ENCODE measurements around the gene TRIM29. TPM values are rescaled to one million over a fixed set of nuclear protein-coding genes. Genes with fewer than 3 reads are reported as not detected.

TRIM29 gene
- total RNA-seq, 1 donor from 2014 or later, result not detected

DNA sequence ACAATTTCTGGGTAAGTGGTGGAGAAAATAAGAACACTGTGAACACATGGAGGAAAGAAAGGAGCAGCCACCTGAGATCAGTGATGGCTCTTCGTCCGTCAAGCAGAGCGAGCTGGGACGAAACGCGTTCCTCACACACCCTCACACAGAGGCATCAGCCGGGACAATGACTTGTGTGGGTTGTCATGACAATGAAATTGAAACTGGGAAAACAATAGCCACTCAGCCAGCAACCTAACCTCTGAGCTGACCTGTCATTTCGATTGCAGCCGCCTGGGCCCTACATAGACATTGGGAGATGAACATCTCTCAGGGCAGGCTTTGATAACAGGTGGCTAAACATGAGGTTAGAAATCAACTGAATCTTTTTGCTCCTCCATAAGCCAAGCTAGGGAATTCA lies 51.3 kb downstream of the TRIM29 start:
- no peak for DNase-seq (ENCODE audit: low spot score)
- H3K27ac Mint-ChIP-seq, result no peak overlapping the region
- intact Hi-C loops (cut with micrococcal nuclease), result no loop called here
- no peaks in the 10 kb centered on the region for H3K4me1 Mint-ChIP-seq (ENCODE audit: low read depth)
- H3K4me3 Mint-ChIP-seq, result no peak overlapping the region
- peaks cover 3% of the 10 kb centered on the region for H3K36me3 Mint-ChIP-seq (ENCODE audit: low read depth)
- H3K9me3 Mint-ChIP-seq, result peaks cover 23% of the 10 kb centered on the region
- no peaks in the 10 kb centered on the region for H3K27me3 Mint-ChIP-seq (ENCODE audit: insufficient read depth)

DNA sequence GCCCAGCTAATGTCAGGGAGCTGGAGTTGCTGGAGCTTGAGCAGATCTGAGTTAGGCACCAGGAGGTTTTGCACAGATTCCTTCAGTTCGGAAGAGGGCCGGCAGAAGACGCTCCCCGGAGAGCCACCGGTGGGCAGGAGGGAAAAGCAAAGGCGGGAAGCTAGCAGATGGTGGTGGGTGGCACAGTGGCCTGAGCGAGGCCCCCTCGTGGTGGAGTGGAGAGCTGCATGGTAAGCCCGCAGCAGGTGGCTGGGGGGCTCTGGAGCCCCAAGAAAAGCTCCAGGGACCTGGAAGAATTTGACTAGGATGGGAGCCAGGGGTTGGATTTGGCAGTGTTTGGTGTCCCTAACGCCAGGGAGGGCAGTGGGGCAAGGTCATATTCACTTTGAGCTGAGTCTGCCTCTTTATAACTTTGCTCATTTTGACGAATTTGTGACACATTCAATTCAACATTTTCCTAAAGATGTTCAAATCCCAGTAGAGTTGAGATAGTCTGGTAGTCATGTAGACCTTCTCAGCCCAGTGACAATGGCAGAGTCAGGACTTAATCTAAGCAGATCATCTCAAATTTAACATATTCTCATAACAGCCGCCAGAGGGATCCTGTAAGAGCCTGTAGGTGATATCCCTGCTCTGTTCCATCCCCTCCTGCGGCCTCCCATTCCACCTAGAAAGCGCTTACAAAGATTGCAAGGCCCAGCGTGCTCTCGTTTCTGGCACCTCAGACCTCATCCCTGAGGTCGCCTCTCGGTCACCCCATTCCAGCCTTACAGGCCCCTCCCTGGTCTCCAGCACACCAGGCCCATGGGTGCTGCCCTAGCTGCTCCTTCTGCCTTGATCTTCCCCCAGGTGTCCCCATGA lies 57.9 kb downstream of the TRIM29 start:
- intact Hi-C loops (cut with micrococcal nuclease), result no loop called here
- no peaks in the 10 kb centered on the region for H3K4me1 Mint-ChIP-seq (ENCODE audit: low read depth)
- H3K4me3 Mint-ChIP-seq, result no peak overlapping the region
- no peak for DNase-seq (ENCODE audit: low spot score)
- H3K9me3 Mint-ChIP-seq, result peaks cover 31% of the 10 kb centered on the region
- H3K27ac Mint-ChIP-seq, result no peak overlapping the region
- no peaks in the 10 kb centered on the region for H3K27me3 Mint-ChIP-seq (ENCODE audit: insufficient read depth)
- H3K36me3 Mint-ChIP-seq (ENCODE audit: low read depth), result no peaks in the 10 kb centered on the region

DNA sequence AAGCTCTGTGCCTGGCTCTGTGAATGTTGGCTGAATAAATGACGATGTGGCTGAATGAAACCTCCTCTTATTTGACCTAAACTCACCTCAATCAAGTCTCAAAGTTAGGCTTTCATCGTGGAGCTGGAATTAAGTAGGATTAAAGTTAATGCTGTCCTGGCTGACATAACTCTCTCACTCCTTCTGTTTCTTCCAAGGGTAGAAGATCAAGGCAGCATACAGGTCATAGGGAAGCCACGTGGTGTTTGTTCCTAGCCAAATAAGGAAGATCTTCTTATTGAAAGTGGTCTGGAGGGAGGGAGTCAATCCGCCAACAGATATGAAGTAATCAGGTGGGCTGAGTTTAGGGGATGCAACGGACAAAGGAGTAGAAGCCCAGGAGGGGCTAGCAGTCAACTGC lies 59.5 kb downstream of the TRIM29 start:
- no peak for DNase-seq (ENCODE audit: low spot score)
- Mint-ChIP-seq H3K27me3 (ENCODE audit: insufficient read depth) (no peaks in the 10 kb centered on the region), H3K4me1 (ENCODE audit: low read depth) (no peaks in the 10 kb centered on the region), H3K4me3 (no peak overlapping the region), H3K36me3 (ENCODE audit: low read depth) (no peaks in the 10 kb centered on the region), H3K27ac (no peak overlapping the region), H3K9me3 (peaks cover 27% of the 10 kb centered on the region)
- intact Hi-C loops (cut with micrococcal nuclease), result no loop called here

DNA sequence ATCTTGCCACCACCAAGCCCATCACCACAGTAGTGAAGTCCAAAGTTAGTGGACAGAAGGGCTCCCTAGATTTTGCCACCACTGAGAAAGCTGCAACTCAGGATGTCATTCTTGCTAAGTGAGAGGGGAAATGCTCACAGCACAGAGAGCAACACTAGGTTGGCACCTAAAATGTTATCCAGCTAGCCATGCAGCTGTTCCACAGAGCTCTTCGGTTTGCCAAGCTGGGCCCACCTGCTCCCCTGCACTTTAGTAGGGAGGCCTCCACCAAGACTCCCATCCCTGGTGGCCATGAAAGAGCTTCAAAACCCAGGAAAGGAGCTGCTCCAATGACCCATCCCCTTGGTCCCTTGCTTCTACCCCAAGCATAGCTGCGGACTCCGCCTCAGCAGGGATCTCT lies 63.8 kb downstream of the TRIM29 start:
- no peak for DNase-seq (ENCODE audit: low spot score)
- Mint-ChIP-seq H3K36me3 (ENCODE audit: low read depth) (no peaks in the 10 kb centered on the region), H3K4me3 (no peak overlapping the region), H3K27me3 (ENCODE audit: insufficient read depth) (peaks cover 1% of the 10 kb centered on the region), H3K4me1 (ENCODE audit: low read depth) (no peaks in the 10 kb centered on the region), H3K27ac (no peak overlapping the region), H3K9me3 (peaks cover under 1% of the 10 kb centered on the region)
- intact Hi-C loops (cut with micrococcal nuclease), result no loop called here

DNA sequence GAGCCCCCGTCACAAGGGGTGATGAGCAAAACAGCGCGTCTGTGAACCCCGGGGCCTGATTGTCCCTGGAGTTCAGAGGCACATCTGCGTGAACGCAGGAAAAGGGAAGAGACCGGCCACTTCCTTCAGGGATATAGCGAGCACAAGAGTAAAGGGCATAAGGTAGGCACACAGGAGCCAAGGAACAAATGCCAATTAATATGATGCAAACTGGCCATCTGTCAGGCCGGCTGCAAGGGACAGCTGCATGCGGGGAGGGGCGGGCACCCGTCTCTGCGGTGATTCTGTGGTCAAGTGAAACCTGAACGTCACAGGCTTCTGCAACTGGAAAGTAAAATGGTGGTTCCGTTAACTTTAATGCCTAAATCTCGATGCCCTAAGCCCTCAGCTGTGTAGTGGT lies 64.7 kb downstream of the TRIM29 start:
- H3K27me3 Mint-ChIP-seq (ENCODE audit: insufficient read depth), result peaks cover 4% of the 10 kb centered on the region

DNA sequence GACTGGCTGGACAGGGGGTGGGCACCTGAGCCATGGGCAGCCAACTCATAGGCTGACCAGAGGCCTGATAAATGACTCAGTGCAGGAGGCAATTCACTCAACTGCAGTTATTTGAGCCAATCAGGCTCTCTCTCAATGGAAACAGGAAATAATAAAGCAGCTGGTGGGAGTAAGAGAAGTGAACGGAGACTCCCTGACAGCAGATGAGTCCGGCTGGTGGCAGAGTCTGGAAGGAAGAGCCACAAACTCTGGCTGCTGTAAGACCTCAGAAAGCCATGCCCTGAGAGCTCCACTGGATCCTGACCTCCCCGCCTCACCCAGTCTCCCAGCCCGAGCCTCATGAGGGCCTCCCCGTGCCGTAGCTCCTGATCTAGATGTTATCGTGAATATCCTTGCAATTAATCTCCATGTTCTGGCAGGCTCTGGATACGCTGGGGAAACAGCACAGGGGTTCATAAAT lies 69.8 kb downstream of the TRIM29 start:
- intact Hi-C loops (cut with micrococcal nuclease), result no loop called here
- H3K9me3 Mint-ChIP-seq, result no peaks in the 10 kb centered on the region
- H3K27ac Mint-ChIP-seq, result no peak overlapping the region
- no peaks in the 10 kb centered on the region for H3K4me1 Mint-ChIP-seq (ENCODE audit: low read depth)
- DNase-seq (ENCODE audit: low spot score), result no peak
- no peaks in the 10 kb centered on the region for H3K36me3 Mint-ChIP-seq (ENCODE audit: low read depth)
- no peak overlapping the region for H3K4me3 Mint-ChIP-seq
- peaks cover 10% of the 10 kb centered on the region for H3K27me3 Mint-ChIP-seq (ENCODE audit: insufficient read depth)

More for the DNA sequence above, 64.7 kb downstream of the TRIM29 start:
- Mint-ChIP-seq H3K4me1 (ENCODE audit: low read depth) (no peaks in the 10 kb centered on the region), H3K9me3 (no peaks in the 10 kb centered on the region), H3K27ac (no peak overlapping the region), H3K4me3 (no peak overlapping the region), H3K36me3 (ENCODE audit: low read depth) (no peaks in the 10 kb centered on the region)
- intact Hi-C loops (cut with micrococcal nuclease), result no loop called here
- DNase-seq (ENCODE audit: low spot score), result no peak

DNA sequence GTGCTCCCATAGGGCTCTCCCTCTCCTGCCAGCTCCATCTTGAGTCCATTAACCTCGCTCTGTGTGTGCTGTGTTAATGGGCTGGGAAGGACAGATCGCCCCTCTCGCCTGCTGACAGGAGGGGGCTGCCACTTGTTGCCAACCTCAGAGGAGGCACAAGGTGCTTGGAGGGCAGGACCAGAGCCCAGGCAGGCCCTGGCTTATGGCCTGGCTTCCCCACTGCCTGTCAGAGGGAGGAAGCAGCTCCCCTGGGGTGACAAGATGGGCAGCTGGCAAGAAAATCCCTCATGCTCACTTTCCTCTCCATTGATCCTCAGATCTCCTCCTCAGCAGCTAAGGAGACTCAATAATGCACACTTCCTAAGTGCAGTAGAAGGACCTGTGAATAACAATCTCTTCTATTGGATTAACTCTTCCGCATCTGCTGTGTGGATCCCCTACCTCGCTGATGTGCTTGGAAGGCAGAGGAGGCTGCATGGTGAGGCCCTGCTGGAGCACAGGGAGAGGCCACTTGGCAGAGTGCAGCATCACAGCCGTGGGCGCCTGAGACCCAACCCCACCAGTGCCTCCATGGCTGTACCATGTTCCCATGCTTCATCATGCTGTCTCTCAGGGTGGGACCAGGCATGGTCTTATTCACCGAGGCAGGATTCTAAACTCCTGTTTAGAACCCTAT lies 70.3 kb downstream of the TRIM29 start:
- Mint-ChIP-seq H3K9me3 (no peaks in the 10 kb centered on the region), H3K36me3 (ENCODE audit: low read depth) (no peaks in the 10 kb centered on the region), H3K4me3 (no peak overlapping the region), H3K27ac (no peak overlapping the region), H3K4me1 (ENCODE audit: low read depth) (no peaks in the 10 kb centered on the region), H3K27me3 (ENCODE audit: insufficient read depth) (peaks cover 10% of the 10 kb centered on the region)
- intact Hi-C loops (cut with micrococcal nuclease), result no loop called here
- DNase-seq (ENCODE audit: low spot score), result no peak

DNA sequence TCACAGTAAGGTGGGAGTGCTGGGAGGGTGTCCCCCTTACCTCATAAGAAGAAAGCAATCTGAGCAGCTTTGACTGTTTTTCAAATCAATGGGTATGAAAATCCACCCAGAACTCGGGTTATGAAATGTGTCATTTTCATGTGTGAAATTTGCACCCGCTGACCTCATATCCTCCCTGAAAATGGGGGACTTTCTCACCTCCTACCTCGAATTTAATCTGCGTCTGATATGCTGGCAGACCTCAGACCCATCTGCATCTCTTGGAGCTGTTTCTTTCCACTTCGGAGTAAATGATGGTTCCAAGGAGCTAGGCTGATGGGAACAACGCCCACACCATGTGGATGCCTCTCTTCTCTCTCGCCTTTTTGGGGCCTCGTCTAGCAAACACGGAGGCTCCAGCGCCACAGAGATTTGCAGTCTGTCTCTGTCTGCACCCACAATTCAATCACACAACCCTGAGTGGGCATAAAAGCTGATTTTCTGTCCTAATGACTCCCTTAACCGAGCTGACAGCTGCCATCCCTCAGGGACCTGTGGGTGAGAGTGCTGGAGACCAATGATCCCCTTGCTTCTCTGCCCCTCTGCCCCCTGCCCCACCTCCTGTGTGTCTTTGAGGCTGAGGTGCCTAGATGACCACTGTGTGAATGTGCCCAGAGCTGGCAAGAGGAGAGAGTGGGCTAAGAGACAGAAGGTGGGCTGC lies 71.0 kb downstream of the TRIM29 start:
- intact Hi-C loops (cut with micrococcal nuclease), result no loop called here
- Mint-ChIP-seq H3K9me3 (no peaks in the 10 kb centered on the region), H3K4me1 (ENCODE audit: low read depth) (no peaks in the 10 kb centered on the region), H3K36me3 (ENCODE audit: low read depth) (no peaks in the 10 kb centered on the region), H3K27me3 (ENCODE audit: insufficient read depth) (peaks cover 10% of the 10 kb centered on the region), H3K27ac (no peak overlapping the region), H3K4me3 (no peak overlapping the region)
- no peak for DNase-seq (ENCODE audit: low spot score)

DNA sequence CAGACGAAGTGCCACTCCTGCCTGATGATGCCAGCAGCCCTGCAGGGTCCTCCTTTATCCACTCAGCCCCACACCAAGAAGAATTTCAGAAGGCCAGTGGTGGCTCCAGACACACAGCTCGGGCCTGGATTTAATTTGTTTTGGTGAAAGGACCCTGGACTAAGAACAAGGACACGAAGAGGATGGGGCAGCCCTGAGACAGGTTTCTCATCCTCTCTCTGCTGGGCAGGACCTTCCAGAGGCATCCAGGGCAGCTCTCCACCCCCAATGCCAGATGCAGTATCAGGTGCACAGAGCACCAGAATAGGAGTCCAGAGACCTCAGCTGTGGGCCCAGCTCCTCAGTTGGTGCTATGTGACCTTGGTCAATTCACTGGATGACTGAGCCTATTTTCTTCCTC lies 72.0 kb downstream of the TRIM29 start:
- no peaks in the 10 kb centered on the region for H3K4me1 Mint-ChIP-seq (ENCODE audit: low read depth)
- no peak overlapping the region for H3K27ac Mint-ChIP-seq
- intact Hi-C loops (cut with micrococcal nuclease), result no loop called here
- no peaks in the 10 kb centered on the region for H3K36me3 Mint-ChIP-seq (ENCODE audit: low read depth)
- H3K9me3 Mint-ChIP-seq, result no peaks in the 10 kb centered on the region
- DNase-seq (ENCODE audit: low spot score), result no peak
- H3K27me3 Mint-ChIP-seq (ENCODE audit: insufficient read depth), result peaks cover 10% of the 10 kb centered on the region
- no peak overlapping the region for H3K4me3 Mint-ChIP-seq

DNA sequence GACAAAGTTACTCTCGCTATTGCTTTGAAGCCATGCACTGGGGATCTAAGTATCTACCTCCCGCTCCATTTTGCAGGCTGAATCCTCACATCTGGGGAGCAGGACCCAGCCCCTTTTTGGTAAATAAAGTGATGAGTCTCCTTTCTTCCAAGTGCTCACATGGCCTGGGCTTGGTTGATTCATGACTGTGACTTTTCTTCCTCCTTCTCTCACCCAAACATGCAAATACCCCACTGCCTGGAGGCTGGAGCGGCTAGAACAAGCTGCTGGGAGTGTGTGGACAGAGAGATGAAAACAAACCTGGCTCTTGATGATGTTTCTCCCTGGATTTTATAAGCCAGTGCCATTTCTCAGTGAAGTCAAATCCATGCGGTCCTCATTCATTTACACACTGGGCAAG lies 72.7 kb downstream of the TRIM29 start:
- DNase-seq (ENCODE audit: low spot score), result no peak
- no peaks in the 10 kb centered on the region for H3K4me1 Mint-ChIP-seq (ENCODE audit: low read depth)
- no peak overlapping the region for H3K4me3 Mint-ChIP-seq
- H3K36me3 Mint-ChIP-seq (ENCODE audit: low read depth), result no peaks in the 10 kb centered on the region
- H3K27me3 Mint-ChIP-seq (ENCODE audit: insufficient read depth), result peaks cover 10% of the 10 kb centered on the region
- H3K9me3 Mint-ChIP-seq, result no peaks in the 10 kb centered on the region
- intact Hi-C loops (cut with micrococcal nuclease), result no loop called here
- H3K27ac Mint-ChIP-seq, result no peak overlapping the region

DNA sequence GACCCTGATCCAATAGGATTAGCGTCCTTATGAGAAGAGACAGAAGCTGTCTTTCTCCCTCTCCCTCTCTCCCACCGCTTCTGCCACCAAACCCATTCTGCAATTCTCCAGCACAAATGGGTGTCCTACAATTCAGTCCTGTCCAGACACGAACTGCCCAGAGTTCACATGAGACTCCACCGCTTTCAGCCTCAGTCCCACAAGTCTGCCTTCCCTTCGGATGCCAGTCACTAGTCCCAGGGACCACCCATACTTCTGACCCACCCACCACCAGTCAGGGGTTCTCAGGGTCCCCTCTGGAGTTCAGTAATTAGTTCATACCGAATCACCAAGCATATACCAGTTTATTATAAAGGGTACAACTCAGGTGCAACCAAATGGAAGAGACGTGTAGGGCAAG lies 73.6 kb downstream of the TRIM29 start:
- Mint-ChIP-seq H3K27me3 (ENCODE audit: insufficient read depth) (peaks cover 10% of the 10 kb centered on the region), H3K4me3 (no peak overlapping the region), H3K9me3 (no peaks in the 10 kb centered on the region), H3K4me1 (ENCODE audit: low read depth) (no peaks in the 10 kb centered on the region), H3K36me3 (ENCODE audit: low read depth) (no peaks in the 10 kb centered on the region), H3K27ac (no peak overlapping the region)
- intact Hi-C loops (cut with micrococcal nuclease), result no loop called here
- no peak for DNase-seq (ENCODE audit: low spot score)

DNA sequence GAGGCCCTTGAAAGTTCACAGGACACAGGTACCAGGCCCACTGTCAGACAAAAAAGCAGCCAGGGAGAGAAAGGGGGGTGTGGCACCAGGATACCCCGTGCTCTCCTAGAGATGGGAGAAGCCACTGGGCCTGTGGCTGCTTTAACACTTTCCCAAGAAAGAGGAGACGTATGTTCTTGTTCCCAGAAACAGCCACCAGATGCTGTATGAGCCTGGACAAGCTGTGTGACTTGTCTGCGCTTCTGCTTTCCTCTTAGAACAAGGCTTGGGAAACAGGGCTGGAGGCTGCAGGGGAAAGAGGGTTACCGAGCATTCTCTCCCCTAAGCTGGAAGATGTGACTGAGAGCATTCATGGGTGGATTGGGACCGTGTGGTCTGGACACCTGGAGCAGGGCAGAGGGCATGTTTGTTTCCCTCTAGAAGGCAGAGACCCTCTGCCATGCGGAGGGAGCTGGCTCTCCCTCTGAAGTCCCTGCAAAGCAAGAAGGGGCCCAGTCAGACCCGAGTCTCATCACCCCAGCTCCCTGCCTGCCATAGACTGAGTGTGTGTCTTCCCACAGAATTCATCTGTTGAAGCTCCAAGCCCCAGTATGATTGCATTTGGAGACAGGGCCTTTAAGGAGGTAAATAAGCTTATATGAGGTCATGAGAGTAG lies 74.1 kb downstream of the TRIM29 start:
- DNase-seq (ENCODE audit: low spot score), result no peak
- H3K36me3 Mint-ChIP-seq (ENCODE audit: low read depth), result no peaks in the 10 kb centered on the region
- no peaks in the 10 kb centered on the region for H3K9me3 Mint-ChIP-seq
- no peaks in the 10 kb centered on the region for H3K4me1 Mint-ChIP-seq (ENCODE audit: low read depth)
- no peak overlapping the region for H3K4me3 Mint-ChIP-seq
- intact Hi-C loops (cut with micrococcal nuclease), result no loop called here
- H3K27me3 Mint-ChIP-seq (ENCODE audit: insufficient read depth), result peaks cover 7% of the 10 kb centered on the region
- no peak overlapping the region for H3K27ac Mint-ChIP-seq

DNA sequence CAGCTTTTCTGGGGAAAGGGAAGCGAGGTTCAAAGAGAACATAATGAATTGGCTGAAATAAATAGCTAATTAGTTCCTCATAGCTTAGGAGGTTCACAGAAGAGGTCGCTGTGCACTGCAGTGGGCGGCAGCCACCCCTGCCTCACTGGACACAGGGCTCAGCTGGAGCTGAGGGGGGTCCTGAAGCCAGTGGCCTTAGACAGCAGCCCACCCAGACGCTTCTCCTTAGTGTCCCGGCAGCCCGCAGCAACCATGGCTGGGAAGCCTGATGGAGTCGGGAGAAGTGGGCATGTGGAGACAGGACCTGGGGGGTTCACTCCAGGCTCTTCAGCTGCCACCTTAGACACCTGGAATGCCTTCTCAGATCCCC lies 75.4 kb downstream of the TRIM29 start:
- Mint-ChIP-seq H3K27me3 (ENCODE audit: insufficient read depth) (peaks cover 2% of the 10 kb centered on the region), H3K27ac (no peak overlapping the region), H3K4me1 (ENCODE audit: low read depth) (no peaks in the 10 kb centered on the region), H3K4me3 (no peak overlapping the region), H3K36me3 (ENCODE audit: low read depth) (no peaks in the 10 kb centered on the region), H3K9me3 (no peaks in the 10 kb centered on the region)
- DNase-seq (ENCODE audit: low spot score), result no peak
- intact Hi-C loops (cut with micrococcal nuclease), result no loop called here
